Lower leg skin (tissue), 4 donors: ENCODE measurements around the gene ARNT2. TPM values are rescaled to one million over a fixed set of nuclear protein-coding genes. Genes with fewer than 3 reads are reported as not detected.

Experiments used
- DNase-seq, 2 donors: peaks; one replicate each; pipeline ENCODE4 v3.0.0-alpha.2; 2019; ENCODE audit warnings: low spot score in 2 of 2
- H3K4me3 ChIP-seq: fragments of 200-600 bp; sonication (generic); 2 replicates; pipeline ENCODE4 v1.5.1; 2017; ENCODE audit warnings: mild to moderate bottlenecking, low read depth; ENCODE audit not compliant: poor library complexity, severe bottlenecking
- POLR2A ChIP-seq, 2 donors: fragments of 450-650 bp; IDR thresholded peaks; one replicate each; pipeline ENCODE4 v1.6.1; 2016 to 2017; ENCODE audit warnings: antibody characterized with exemption in 2 of 2, mild to moderate bottlenecking in 1 of 2, moderate library complexity in 1 of 2
- WGBS, 2 donors: methylation state at CpG; one replicate each; pipeline ENCODE4 v1.1.5; 2018; 5-methylcytosine and 5-hydroxymethylcytosine counted together
- intact Hi-C: fragments of 100-400 bp; cut with DNase I; formaldehyde crosslinking; loops from one replicate; pipeline ENCODE4 v1.15.0; 2023; ENCODE audit warnings: low total_unique reads
- total RNA-seq, 4 donors: library from RNA; depleted of rRNA; stranded (reverse); fragments of >200 nt; gene quantifications; one replicate each; pipeline ENCODE4 v1.1.0, GENCODE V29; 2016
- TF ChIP-seq, protein P1 (sequence below), 3 donors: fragments of 450-650 bp; IDR thresholded peaks; one replicate each; pipeline ENCODE4 v1.5.1; 2016; ENCODE audit warnings: antibody characterized with exemption in 3 of 3, mild to moderate bottlenecking in 3 of 3, moderate library complexity in 2 of 3

Gene ARNT2
- total RNA-seq, 4 donors from 2014 or later = 1.7 to 8.7 (median 3.0) TPM

- peak in 1 of 2 donors; percentile 34 for DNase-seq
- intact Hi-C loops = no loop called here
- H3K4me3 ChIP-seq = no peak overlapping the region
- no peak for TF ChIP-seq POLR2A (IDR thresholded peaks at IDR 0.05)
- TF ChIP-seq, protein P1, sequence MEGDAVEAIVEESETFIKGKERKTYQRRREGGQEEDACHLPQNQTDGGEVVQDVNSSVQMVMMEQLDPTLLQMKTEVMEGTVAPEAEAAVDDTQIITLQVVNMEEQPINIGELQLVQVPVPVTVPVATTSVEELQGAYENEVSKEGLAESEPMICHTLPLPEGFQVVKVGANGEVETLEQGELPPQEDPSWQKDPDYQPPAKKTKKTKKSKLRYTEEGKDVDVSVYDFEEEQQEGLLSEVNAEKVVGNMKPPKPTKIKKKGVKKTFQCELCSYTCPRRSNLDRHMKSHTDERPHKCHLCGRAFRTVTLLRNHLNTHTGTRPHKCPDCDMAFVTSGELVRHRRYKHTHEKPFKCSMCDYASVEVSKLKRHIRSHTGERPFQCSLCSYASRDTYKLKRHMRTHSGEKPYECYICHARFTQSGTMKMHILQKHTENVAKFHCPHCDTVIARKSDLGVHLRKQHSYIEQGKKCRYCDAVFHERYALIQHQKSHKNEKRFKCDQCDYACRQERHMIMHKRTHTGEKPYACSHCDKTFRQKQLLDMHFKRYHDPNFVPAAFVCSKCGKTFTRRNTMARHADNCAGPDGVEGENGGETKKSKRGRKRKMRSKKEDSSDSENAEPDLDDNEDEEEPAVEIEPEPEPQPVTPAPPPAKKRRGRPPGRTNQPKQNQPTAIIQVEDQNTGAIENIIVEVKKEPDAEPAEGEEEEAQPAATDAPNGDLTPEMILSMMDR (IDR thresholded peaks at IDR 0.05) = no peak
- 76 to 79% methylated on average over 6 of the region's 6 CpGs for WGBS, 2 donors
Measured at GRCh38 chr15:80570553-80570952, 166.4 kb downstream of the ARNT2 start.

GRCh38 chr15:80572337-80572736, 168.2 kb downstream of the ARNT2 start:
- peak in 1 of 2 donors; percentile 32 for DNase-seq
- TF ChIP-seq, protein P1 (IDR thresholded peaks at IDR 0.05) = no peak
- no peak for TF ChIP-seq POLR2A (IDR thresholded peaks at IDR 0.05)
- 87% methylated on average over 3 of the region's 3 CpGs for WGBS, 2 donors
- intact Hi-C loops = no loop called here
- H3K4me3 ChIP-seq = no peak overlapping the region

DNA sequence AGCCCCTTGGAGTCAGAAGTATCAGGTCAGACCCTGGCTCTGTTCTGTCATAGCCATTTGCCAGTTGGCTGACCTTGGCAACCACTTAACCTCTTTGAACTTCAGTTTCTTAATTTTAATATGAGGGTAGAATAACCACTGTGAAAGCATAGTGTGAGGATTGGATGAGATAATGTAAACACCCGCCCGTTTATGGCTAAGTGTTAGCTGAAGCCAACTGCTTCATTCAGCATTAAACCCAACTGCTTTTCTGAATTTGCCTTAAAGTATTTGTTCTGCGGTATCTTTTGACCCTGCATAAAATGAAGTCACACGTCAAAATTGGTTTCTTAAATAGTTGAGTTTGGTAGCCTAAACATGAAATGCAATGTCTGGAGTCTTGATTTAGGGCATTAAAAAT, 169.4 kb downstream of the ARNT2 start:
- intact Hi-C loops = no loop called here
- TF ChIP-seq, protein P1 (IDR thresholded peaks at IDR 0.05) = no peak
- TF ChIP-seq POLR2A (IDR thresholded peaks at IDR 0.05) = no peak
- WGBS, 2 donors = 81 to 84% methylated on average over 4 of the region's 4 CpGs
- DNase-seq = no peak
- no peak overlapping the region for H3K4me3 ChIP-seq

DNA sequence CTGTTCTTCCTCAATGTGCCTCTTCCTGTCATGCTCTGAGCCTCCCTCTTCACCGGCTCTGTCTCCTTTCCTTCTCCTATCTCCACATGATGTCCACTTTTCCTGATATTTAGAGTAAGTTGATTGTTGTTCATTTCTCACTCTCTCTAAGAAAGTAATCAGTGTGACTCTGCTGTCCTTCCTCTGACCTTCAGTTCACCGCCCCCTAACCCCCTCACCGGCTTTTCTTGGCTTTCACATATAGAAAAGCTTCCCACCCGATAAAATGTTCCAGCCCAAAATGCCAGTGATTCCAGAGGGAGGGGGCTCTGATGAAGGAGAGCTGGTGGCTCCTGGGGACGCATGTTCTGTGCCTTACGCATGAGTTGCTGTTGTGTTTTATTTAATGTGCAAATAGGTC, 170.4 kb downstream of the ARNT2 start:
- WGBS, 2 donors = 79 to 80% methylated on average over 6 of the region's 6 CpGs
- intact Hi-C loops = no loop called here

DNA sequence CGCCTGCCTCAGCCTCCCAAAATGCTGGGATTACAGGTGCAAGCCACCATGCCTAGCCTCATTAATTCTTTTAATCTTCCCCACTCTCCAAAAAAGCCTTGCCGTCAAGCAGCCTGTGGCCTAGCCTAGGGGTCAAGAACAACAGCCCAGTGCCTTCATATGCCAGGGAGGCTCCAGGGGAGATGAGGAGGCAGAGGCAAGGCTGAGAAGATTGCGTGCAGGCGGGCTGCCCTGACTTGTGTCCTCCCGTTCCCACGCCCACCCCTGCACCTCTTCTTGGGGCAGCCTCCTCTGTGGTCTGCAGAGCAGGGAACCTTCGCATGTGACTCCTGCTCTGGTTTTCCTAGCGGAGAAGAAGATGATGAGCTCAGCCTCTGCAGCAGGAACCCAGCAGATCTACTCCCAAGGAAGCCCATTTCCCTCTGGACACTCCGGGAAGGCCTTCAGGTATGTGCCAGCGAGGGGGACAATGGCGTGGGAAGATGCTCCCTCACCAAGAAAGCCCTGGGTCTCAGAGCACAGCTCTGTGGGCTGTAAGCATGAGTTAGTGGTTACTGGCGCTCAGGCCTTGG, 172.4 kb downstream of the ARNT2 start:
- intact Hi-C loops = no loop called here
- 95% methylated on average over 11 to 12 of the region's 12 CpGs for WGBS, 2 donors
- TF ChIP-seq, protein P1 (IDR thresholded peaks at IDR 0.05) = no peak
- TF ChIP-seq POLR2A (IDR thresholded peaks at IDR 0.05) = no peak
- H3K4me3 ChIP-seq = no peak overlapping the region
- peak in 1 of 2 donors; percentile 50 for DNase-seq

More for the DNA sequence above, 170.4 kb downstream of the ARNT2 start:
- H3K4me3 ChIP-seq = no peak overlapping the region
- peak in 1 of 2 donors; percentile 62 for DNase-seq
- no peak for TF ChIP-seq POLR2A (IDR thresholded peaks at IDR 0.05)
- TF ChIP-seq, protein P1 (IDR thresholded peaks at IDR 0.05) = no peak
